Stimulated activated CD4-positive, alpha-beta T cell treated with anti-CD3 and anti-CD28 coated beads, Interleukin-12 subunit alpha, Interleukin-12 subunit beta, amount 100 ng/mL, for 4 hours (primary cell): ENCODE results near the gene IGFBP1.

Experiments used
- DNase-seq: peaks from one replicate; pipeline ENCODE4 v3.0.0-alpha.2; 2020

The IGFBP1 gene

DNA sequence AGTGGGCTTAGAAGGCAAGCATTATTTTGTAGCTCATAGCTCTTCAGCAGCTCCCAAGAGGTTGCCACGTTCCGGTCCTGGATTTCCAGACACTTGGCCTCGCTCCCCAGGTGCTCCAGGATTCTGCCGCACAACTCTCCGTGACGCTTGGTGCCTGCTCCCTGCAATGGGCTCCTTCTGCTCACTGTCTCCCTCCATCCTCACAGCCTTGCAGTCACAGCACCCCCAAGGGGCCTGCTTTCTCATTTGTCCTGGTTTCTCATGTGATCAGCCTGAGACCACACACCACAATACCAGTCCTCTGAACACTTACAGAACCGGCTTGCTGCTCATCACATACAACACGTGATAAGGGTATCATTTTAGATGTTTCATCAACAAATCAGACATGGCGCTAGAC is 23.0 kb downstream of the IGFBP1 start:
- no peak for DNase-seq

DNA sequence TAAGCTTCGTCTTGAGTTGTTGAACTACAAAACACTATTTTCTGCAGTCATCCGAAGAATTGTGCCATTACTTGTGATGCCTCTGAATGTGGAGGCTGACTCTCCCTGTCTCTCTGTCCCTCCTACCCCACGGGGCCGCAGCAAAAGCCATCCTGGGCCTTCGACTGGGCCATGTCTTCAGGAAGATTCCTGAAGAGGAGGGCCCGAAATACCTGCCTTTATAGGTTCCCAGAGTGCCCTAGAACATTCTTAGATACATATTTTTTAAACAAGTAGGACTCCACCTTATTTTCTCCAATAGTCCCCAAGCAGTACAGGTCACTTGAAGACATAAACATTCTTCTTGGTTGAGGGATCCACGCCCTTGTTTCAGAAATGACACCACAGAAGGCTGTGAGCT is 24.7 kb downstream of the IGFBP1 start:
- no peak for DNase-seq

GRCh38 chr7:45914911-45915310 is 26.6 kb downstream of the IGFBP1 start:
- DNase-seq = no peak

DNA sequence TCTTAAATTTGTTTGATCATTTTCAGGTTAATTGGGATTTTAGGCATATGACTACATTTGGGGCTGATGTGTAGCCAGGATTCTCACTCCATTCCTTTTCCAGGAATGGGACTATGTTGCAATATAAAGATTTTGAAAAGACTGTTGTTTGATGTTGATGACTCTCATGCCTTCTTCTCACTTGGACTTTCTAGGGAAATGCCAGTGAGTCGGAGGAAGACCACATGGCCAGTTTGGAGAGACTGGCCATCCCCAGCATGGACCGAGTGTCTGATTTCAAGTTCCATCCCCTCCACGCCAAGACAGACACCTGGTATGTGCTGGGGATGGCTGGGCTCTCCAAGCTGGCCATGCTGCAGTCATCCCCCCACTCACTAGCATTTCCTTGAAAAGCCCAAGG is 27.3 kb downstream of the IGFBP1 start:
- DNase-seq = no peak

- DNase-seq = no peak
Measured at GRCh38 chr7:45917064-45917463, 28.8 kb downstream of the IGFBP1 start.

DNA sequence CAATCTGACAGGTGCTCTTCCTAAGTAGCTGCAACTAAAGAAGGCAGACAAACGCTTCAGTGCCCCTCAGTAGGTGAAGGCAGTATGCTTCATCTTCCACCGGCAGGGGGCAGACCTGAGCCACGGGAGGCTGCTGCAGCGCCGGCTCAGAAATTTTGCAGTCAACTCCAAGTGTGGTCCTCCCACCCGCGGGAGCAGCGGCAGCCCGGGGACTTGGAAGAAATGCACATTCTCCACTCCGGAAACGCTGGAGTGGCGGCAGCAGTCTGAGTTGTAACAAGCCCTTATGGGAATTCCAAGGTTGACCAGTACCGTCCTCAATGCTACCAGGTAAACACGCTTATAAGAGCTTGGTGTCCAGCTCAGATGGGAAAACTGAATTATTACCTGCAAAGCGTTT is 29.4 kb downstream of the IGFBP1 start:
- DNase-seq = peak; percentile 76

GRCh38 chr7:45918556-45918955 is 30.3 kb downstream of the IGFBP1 start:
- no peak for DNase-seq

DNA sequence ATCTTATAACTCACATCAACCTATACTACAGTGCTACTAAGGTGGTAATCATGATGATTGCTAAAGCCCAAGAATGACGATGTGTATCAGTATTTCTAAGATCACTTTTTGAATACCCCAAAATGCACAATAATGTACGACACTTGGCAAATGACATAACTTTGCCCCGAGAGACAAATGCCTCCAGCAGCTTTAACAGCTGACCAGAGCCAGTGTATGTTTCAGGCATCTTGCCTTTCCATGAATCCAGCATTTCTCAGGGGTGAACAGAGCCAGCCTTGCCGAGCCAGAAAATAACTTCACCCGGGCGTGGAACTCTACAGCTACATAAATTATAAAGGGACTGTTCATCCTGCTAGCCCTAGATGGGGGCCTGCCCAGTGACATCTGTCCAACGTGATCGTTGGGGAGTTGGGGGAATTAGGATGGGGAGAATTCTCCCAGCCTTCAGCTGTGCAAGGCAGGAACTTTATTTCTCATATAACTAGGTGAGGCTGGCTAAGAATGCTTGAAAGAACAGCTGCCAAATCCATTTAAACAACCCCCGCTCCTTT is 31.0 kb downstream of the IGFBP1 start:
- DNase-seq = no peak

DNA sequence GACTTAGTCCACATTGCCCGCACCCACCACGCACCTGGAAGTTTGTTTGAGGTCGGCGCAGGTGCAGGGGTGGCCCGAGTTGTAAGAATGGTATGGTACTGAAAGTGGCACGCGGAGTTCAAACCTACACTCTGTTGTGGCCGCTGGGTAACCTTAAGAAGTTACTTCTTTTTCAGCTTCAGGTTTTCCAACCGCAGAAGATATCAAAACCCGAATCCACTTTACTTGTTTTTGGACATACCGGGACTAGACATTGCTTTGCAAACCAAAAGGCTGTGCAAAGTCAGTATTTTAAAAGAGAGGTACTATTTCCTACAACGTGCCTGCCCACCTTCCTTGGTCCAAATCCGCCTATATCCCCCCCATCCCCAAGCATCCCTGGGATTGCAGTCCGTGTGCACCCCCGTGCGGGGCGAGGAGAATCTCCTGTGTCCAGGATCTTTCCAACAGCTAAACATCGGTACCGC is 31.7 kb downstream of the IGFBP1 start:
- no peak for DNase-seq

GRCh38 chr7:45920502-45921380 is 32.5 kb downstream of the IGFBP1 start, which contains the start of gene IGFBP3:
Gene IGFBP3, minus strand, starts transcription at chr7:45921272. Its CDS starts 132 bp downstream, at chr7:45921140.
- no peak for DNase-seq

DNA sequence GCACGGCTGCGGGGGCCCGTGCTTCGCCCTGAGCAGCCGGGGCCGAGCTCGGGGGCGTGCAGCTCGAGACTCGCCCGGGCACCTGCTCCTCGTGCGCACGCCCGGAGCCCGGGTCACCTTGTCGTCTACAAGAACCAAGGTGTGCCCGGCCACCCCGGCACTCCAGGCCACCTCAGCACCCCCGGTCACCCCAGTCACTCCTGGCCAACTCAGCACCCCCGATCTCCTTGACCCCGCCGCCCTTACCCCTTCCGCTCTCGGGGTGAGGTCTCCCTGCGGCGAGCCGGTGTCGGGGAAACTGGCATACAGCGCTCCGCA is 33.1 kb downstream of the IGFBP1 start:
- DNase-seq = no peak

DNA sequence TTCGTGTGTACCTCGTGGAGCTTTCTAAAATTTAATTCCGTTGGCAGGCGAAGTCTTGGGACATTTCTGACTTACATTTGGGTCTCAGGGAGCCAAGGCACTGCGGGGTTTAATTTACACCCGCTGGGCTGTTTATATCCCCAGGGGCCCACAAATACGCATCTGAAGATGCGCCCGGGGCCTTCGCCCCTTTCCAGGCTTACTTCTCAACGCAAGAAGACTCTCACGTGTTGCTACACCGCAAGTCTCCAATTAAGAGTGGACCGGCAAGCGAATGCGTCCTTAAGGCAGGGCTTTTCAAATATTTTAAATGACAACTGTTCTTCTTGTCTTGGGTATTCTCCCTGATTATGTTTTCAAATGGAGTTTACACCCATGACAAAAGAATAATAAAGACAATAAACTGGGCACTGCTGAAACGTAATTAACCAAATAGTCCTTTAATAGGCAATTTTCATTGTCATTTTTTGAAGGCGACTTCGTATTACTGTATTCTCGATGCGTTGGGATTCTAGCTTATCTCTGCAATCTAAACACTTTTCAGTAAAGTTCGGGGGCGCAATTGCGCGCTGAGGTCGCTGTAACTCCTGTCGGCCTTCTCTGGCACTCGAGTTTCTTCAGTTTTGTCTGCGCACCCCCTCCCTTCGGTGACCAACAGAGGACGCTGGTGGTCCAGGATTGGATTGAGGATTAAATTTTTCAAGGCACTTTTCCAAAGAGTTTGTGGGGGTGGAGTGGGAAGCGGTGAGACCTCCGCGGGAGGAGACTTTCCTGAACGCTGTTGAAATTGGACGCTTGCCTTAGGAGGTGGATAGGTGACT is 33.6 kb downstream of the IGFBP1 start:
- no peak for DNase-seq

GRCh38 chr7:45922810-45923209 is 34.5 kb downstream of the IGFBP1 start:
- no peak for DNase-seq

GRCh38 chr7:45923290-45923689 is 35.0 kb downstream of the IGFBP1 start:
- peak; percentile 43 for DNase-seq

DNA sequence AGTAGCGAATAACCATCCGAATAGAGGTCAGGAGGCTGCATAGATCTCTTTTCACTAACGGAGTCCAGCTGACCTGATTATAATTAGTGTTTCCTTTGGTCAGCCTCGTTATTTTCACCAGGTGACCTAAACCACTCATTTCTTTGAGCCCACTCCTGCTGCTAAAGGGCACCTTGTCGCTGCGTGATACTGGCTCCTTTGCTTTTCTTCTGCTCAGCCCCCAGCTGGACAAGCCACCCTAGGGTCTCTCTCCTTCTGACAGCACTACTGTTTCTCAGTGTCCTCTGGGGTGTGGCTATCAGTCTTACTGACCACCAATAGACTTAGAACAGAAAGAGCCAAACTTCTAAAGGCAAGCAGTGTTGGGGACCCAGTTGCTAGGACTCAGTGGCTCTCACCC is 35.5 kb downstream of the IGFBP1 start:
- no peak for DNase-seq

GRCh38 chr7:45924283-45924682 is 36.0 kb downstream of the IGFBP1 start:
- DNase-seq = no peak

- DNase-seq = no peak
Measured at GRCh38 chr7:45927721-45928120, 39.4 kb downstream of the IGFBP1 start.

DNA sequence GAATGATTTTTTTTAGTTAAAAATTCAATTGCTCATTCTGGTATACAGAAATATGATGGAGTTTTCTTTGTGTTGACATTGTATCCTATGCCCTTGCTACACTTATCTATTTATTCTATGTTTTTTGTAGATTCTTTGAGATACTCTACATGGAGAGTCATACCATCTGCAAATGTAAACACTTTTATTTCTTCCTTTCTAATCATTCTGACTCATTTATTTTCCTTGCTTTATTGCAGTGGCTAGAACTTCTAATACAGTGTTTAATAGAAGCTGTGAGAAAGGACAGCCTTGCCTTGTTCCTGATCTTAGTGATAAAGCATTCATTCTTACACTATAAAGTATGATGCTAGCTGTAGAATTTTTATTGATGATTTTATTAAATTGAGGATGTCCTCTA is 42.7 kb downstream of the IGFBP1 start:
- DNase-seq = no peak

- DNase-seq = no peak
Measured at GRCh38 chr7:45937301-45937700, 49.0 kb downstream of the IGFBP1 start.

GRCh38 chr7:45937862-45938261 is 49.6 kb downstream of the IGFBP1 start:
- DNase-seq = no peak

DNA sequence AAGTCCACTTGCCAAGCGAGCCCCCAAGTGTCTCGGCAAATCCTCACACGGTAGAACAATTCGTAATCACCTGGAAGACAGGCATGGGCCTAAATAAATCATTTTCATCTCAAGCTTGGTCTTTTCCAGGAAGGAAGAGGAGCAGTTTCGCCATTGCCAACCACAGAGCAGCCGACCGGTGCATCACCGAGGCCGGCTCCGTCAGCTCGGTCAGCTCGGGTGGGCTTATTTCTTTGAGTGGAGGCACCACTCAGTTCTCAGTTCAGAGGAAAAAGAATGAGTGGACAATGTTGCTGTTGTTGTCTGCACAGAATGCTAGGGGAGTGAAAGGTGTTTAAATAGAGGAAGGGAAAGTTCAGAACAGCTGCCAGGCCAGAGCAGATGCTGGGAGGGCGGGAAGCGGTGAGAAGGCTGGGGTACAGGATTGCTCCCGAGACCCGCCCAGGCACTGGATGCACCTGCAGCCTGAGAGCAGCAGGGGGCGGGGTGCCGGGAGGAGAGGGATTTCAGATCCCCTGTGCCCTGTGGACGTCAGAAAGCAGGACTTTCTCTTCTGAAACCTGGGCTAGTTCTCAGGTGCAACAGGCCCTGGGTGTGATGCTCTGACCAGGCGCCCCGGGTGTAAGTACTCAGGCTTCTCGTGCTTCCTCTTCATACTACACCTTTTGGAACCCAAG is 50.5 kb downstream of the IGFBP1 start:
- DNase-seq = no peak

DNA sequence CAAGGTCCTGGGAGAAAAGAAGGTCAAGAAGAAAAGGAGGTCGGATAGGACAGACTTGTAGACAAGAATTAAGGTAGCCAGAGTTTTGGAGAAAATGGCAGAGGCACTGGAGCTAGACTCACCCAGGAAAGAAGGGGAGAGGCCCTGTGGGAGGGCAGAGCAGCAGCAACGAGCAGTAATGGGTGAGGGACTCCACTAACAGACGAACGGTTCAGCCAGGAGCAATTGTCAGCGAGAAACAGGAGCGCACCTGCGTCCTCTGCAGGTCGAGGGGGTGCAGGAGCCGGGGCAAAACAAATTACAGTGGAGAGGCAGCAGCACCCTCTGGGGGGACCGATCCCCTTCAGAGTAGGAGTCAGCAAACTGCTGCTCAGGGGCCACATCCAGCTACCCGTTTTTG is 51.3 kb downstream of the IGFBP1 start:
- no peak for DNase-seq

DNA sequence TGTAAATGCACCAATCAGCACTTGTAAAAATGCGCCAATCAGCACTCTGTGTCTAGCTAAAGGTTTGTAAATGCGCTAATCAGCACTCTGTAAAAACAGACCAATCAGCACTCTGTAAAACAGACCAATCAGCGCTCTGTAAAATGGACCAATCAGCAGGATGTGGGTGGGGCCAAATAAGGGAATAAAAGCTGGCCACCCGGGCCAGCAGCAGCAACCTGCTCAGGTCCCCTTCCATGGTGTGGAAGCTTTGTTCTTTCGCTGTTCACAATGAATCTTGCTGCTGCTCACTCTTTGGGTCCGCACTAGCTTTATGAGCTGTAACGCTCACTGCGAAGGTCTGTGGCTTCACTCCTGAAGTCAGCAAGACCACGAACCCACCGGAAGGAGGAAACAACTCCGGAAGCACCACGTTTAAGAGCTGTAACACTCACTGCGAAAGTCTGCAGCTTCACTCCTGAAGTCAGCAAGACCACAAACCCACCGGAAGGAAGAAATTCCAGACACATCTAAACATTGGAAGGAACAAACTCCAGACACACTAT is 52.0 kb downstream of the IGFBP1 start:
- DNase-seq = peak; percentile 16
